Measurements from ENCODE around the gene GFM1.
"Not testable (repeated sequence)": the region's sequence is repeated elsewhere in the genome, so short reads cannot be mapped to it uniquely, and the experiment has no call there.

The GFM1 gene

DNA sequence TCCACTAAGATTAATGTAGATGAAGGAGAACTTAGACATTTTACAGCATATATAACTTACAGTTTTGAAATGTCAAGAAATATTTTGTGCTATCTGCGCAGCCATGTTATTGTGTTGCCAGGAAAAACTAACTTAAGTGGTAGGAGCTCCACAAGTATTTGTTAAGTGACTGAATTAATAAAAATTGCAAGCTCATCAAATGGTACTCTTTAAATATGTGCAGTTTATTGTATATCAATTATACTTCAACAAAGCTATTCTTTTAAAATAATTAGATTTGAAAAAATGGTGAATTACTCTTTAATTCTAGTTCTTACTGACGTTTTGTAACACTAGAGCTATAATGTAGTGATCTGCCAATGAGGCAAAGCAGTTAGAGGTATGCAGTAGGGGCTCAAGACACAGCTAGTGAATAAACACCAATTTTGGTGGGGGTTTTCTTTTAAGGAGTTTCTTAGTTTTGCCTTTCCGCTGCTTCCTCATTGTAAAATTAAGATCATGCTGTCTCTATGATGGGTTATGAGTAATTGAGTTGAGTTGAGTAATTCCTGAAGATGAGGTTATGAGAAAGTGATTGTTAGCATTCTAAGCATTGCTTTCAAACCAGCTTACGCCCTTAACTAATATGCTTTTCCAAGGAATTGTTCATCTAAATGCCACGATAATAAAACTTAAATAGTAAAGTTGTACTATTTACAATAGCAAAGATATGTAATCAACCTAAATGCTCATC is 39.1 kb downstream of the GFM1 start:
- Histone ChIP-seq H3K14ac (ENCODE audit: low read length in 2 of 2) (no peak overlapping the region), H3K4me2 (ENCODE audit: low read length, poor library complexity, severe bottlenecking) (no peak overlapping the region), H3K9ac (ENCODE audit: low read length) (peak overlapping the region; percentile 33), H2AFZ (ENCODE audit: low read depth, low read length) (no peak overlapping the region), H3K27ac (ENCODE audit: low read length, poor library complexity, severe bottlenecking) (no peak overlapping the region), H3K23ac (ENCODE audit: low read length in 2 of 2) (no peak overlapping the region), H2BK15ac (ENCODE audit: low read depth, poor library complexity, severe bottlenecking) (no peak overlapping the region), H3K4ac (ENCODE audit: low read depth in 1 of 2, low read length in 2 of 2) (no peak overlapping the region), H2BK120ac (ENCODE audit: low read depth, low read length) (no peak overlapping the region), H3K9me3 (ENCODE audit: control insufficient read depth, low read length) (no peaks in the 10 kb centered on the region), H3K4me1 (ENCODE audit: control insufficient read depth, insufficient read depth, low read depth, low read length) (no peaks in the 10 kb centered on the region), H3K4me3 (ENCODE audit: insufficient read depth in 1 of 2, low read depth in 1 of 2, low read length in 2 of 2) (no peak overlapping the region), H4K91ac (ENCODE audit: low read length) (no peak overlapping the region), H3K36me3 (ENCODE audit: control insufficient read depth in 1 of 2, insufficient read depth in 2 of 2, low read depth in 1 of 2, low read length in 2 of 2) (peaks cover 3 to 40% of the 10 kb centered on the region in 2 experiments), H4K8ac (ENCODE audit: low read length) (no peak overlapping the region), H3K18ac (ENCODE audit: low read depth in 1 of 2, low read length in 2 of 2) (no peak overlapping the region), H3K79me1 (replicated peaks; ENCODE audit: low read length, poor library complexity, severe bottlenecking) (no peaks in the 10 kb centered on the region), H2BK12ac (ENCODE audit: low read length in 2 of 2) (no peak overlapping the region), H2BK5ac (ENCODE audit: low read depth, low read length, poor library complexity, severe bottlenecking) (no peak overlapping the region), H3K27me3 (ENCODE audit: control insufficient read depth in 1 of 2, insufficient read depth in 1 of 2, low read length in 2 of 2) (no peaks in the 10 kb centered on the region), H2AK5ac (ENCODE audit: low read length, severe bottlenecking) (no peak overlapping the region)
- peak; percentile 14 for DNase-seq
- 99% methylated on average over 3 of the region's 5 CpGs for WGBS

DNA sequence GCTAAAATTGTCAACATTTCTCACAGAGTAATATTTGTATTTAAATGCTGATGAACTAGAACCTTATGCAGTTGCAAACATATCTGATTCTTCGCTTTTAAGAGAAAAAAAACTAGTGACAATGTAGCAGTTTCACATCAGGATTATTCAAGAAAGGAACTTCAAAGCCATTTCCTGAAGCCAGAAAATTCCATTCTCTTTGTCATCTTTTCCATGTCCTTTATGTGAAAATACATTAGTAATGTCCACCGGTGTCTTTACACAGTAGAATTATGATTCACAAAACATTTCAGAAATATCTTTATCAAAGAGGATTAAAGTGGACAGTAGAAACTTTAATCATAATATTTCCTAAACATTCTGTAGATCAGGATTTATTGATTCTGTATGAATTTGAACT is 40.8 kb downstream of the GFM1 start:
- no peak overlapping the region for H3K4ac ChIP-seq (ENCODE audit: low read depth in 1 of 2, low read length in 2 of 2)
- H2BK120ac ChIP-seq (ENCODE audit: low read depth, low read length): no peak overlapping the region
- no peaks in the 10 kb centered on the region for H3K27me3 ChIP-seq (ENCODE audit: control insufficient read depth in 1 of 2, insufficient read depth in 1 of 2, low read length in 2 of 2)

DNA sequence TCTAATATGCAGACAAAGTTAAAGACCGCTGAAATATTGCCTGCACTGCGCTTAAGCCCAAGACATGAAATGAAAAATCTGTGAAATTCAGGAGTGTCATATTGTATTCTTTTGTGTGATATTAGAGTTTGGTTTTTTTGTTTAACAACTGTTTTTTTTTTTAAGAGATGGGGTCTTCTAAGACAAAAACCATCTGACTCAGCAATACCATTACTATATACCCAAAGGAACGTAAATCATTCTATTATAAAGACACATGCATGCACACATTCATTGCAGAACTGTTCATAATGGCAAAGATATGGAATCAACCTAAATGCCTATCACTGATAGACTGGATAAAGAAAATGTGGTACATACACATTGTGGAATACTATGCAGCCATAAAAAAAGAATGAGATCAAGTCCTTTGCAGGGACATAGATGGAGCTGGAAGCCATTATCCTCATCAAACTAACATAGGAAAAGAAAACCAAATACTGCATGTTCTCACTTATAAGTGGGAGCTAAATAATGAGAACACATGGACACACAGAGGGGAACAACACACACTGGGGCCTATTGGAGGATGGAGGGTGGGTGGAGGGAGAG is 49.6 kb downstream of the GFM1 start:
- not testable (repeated sequence) for H3K9me3 ChIP-seq (ENCODE audit: control insufficient read depth, low read length); H3K23ac ChIP-seq (ENCODE audit: low read length in 2 of 2); H2BK120ac ChIP-seq (ENCODE audit: low read depth, low read length); H3K27ac ChIP-seq (ENCODE audit: low read length, poor library complexity, severe bottlenecking); H2AFZ ChIP-seq (ENCODE audit: low read depth, low read length); H2BK15ac ChIP-seq (ENCODE audit: low read depth, poor library complexity, severe bottlenecking); H3K18ac ChIP-seq (ENCODE audit: low read depth in 1 of 2, low read length in 2 of 2); H3K4ac ChIP-seq (ENCODE audit: low read depth in 1 of 2, low read length in 2 of 2); H3K4me3 ChIP-seq (ENCODE audit: insufficient read depth in 1 of 2, low read depth in 1 of 2, low read length in 2 of 2); H3K79me1 ChIP-seq (replicated peaks; ENCODE audit: low read length, poor library complexity, severe bottlenecking); H3K27me3 ChIP-seq (ENCODE audit: control insufficient read depth in 1 of 2, insufficient read depth in 1 of 2, low read length in 2 of 2); H3K4me1 ChIP-seq (ENCODE audit: control insufficient read depth, insufficient read depth, low read depth, low read length); H3K9ac ChIP-seq (ENCODE audit: low read length); H2BK12ac ChIP-seq (ENCODE audit: low read length in 2 of 2); H3K4me2 ChIP-seq (ENCODE audit: low read length, poor library complexity, severe bottlenecking); H4K91ac ChIP-seq (ENCODE audit: low read length); DNase-seq; H2AK5ac ChIP-seq (ENCODE audit: low read length, severe bottlenecking); H4K8ac ChIP-seq (ENCODE audit: low read length); H2BK5ac ChIP-seq (ENCODE audit: low read depth, low read length, poor library complexity, severe bottlenecking); H3K14ac ChIP-seq (ENCODE audit: low read length in 2 of 2)
- WGBS: 70% methylated on average over 3 of the region's 3 CpGs
- H3K36me3 ChIP-seq (ENCODE audit: control insufficient read depth in 1 of 2, insufficient read depth in 2 of 2, low read depth in 1 of 2, low read length in 2 of 2): peaks cover 0 to 50% of the 10 kb centered on the region in 2 experiments

More for the DNA sequence above, 40.8 kb downstream of the GFM1 start:
- H2BK15ac ChIP-seq (ENCODE audit: low read depth, poor library complexity, severe bottlenecking): no peak overlapping the region
- no peak overlapping the region for H2BK5ac ChIP-seq (ENCODE audit: low read depth, low read length, poor library complexity, severe bottlenecking)
- H2AK5ac ChIP-seq (ENCODE audit: low read length, severe bottlenecking): no peak overlapping the region
- no peak overlapping the region for H4K91ac ChIP-seq (ENCODE audit: low read length)
- no peak overlapping the region for H2AFZ ChIP-seq (ENCODE audit: low read depth, low read length)
- H3K4me1 ChIP-seq (ENCODE audit: control insufficient read depth, insufficient read depth, low read depth, low read length): no peaks in the 10 kb centered on the region
- H3K9me3 ChIP-seq (ENCODE audit: control insufficient read depth, low read length): no peaks in the 10 kb centered on the region
- H3K36me3 ChIP-seq (ENCODE audit: control insufficient read depth in 1 of 2, insufficient read depth in 2 of 2, low read depth in 1 of 2, low read length in 2 of 2): peaks cover 3 to 41% of the 10 kb centered on the region in 2 experiments
- H4K8ac ChIP-seq (ENCODE audit: low read length): no peak overlapping the region
- no peak overlapping the region for H2BK12ac ChIP-seq (ENCODE audit: low read length in 2 of 2)
- H3K23ac ChIP-seq (ENCODE audit: low read length in 2 of 2): no peak overlapping the region
- WGBS: 100% methylated on average over 1 of the region's 2 CpGs
- H3K4me2 ChIP-seq (ENCODE audit: low read length, poor library complexity, severe bottlenecking): no peak overlapping the region
- DNase-seq: no peak
- H3K18ac ChIP-seq (ENCODE audit: low read depth in 1 of 2, low read length in 2 of 2): no peak overlapping the region
- H3K4me3 ChIP-seq (ENCODE audit: insufficient read depth in 1 of 2, low read depth in 1 of 2, low read length in 2 of 2): no peak overlapping the region
- H3K27ac ChIP-seq (ENCODE audit: low read length, poor library complexity, severe bottlenecking): no peak overlapping the region
- no peak overlapping the region for H3K9ac ChIP-seq (ENCODE audit: low read length)
- no peaks in the 10 kb centered on the region for H3K79me1 ChIP-seq (replicated peaks; ENCODE audit: low read length, poor library complexity, severe bottlenecking)
- no peak overlapping the region for H3K14ac ChIP-seq (ENCODE audit: low read length in 2 of 2)

DNA sequence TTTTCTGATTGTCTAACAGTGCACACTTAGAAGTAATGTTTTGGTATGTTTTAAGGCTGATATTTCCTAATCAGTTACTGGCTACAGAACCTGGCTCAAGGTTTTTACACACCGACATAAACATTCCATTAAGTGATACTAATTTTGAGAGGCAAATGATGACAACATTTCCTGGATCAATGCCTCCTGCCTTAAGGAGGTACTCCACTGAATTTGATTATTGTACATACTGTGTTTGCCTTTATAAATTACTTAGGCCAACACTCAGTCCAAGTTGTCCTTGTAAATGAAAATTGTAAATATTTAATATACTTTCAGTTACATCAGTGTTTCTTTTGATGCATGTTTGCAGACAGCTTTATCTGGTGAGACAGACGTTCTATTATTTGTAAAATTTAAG is 52.3 kb downstream of the GFM1 start:
- Histone ChIP-seq H2BK12ac (ENCODE audit: low read length in 2 of 2) (no peak overlapping the region), H3K27ac (ENCODE audit: low read length, poor library complexity, severe bottlenecking) (no peak overlapping the region), H2AFZ (ENCODE audit: low read depth, low read length) (no peak overlapping the region), H2BK15ac (ENCODE audit: low read depth, poor library complexity, severe bottlenecking) (no peak overlapping the region), H3K36me3 (ENCODE audit: control insufficient read depth in 1 of 2, insufficient read depth in 2 of 2, low read depth in 1 of 2, low read length in 2 of 2) (peaks cover 0 to 35% of the 10 kb centered on the region in 2 experiments), H4K8ac (ENCODE audit: low read length) (no peak overlapping the region), H3K4me1 (ENCODE audit: control insufficient read depth, insufficient read depth, low read depth, low read length) (peaks cover 1% of the 10 kb centered on the region), H2BK5ac (ENCODE audit: low read depth, low read length, poor library complexity, severe bottlenecking) (no peak overlapping the region), H3K9me3 (ENCODE audit: control insufficient read depth, low read length) (no peaks in the 10 kb centered on the region), H2AK5ac (ENCODE audit: low read length, severe bottlenecking) (no peak overlapping the region), H3K23ac (ENCODE audit: low read length in 2 of 2) (no peak overlapping the region), H2BK120ac (ENCODE audit: low read depth, low read length) (no peak overlapping the region), H3K4ac (ENCODE audit: low read depth in 1 of 2, low read length in 2 of 2) (no peak overlapping the region), H3K79me1 (replicated peaks; ENCODE audit: low read length, poor library complexity, severe bottlenecking) (peaks cover 11% of the 10 kb centered on the region), H3K9ac (ENCODE audit: low read length) (no peak overlapping the region), H4K91ac (ENCODE audit: low read length) (no peak overlapping the region), H3K4me2 (ENCODE audit: low read length, poor library complexity, severe bottlenecking) (no peak overlapping the region), H3K18ac (ENCODE audit: low read depth in 1 of 2, low read length in 2 of 2) (no peak overlapping the region), H3K4me3 (ENCODE audit: insufficient read depth in 1 of 2, low read depth in 1 of 2, low read length in 2 of 2) (no peak overlapping the region), H3K27me3 (ENCODE audit: control insufficient read depth in 1 of 2, insufficient read depth in 1 of 2, low read length in 2 of 2) (no peaks in the 10 kb centered on the region), H3K14ac (ENCODE audit: low read length in 2 of 2) (no peak overlapping the region)
- DNase-seq: no peak
- WGBS: no CpG with 5 or more reads among the region's 2 CpGs

All from mesenchymal stem cell (in vitro differentiated cells and primary cell).